Esophagus muscularis mucosa (tissue), 4 donors: Measurements from ENCODE around the gene HNRNPA3. TPM values are rescaled to one million over a fixed set of nuclear protein-coding genes. Genes with fewer than 3 reads are reported as not detected.
A peak's percentile ranks its signal among the peaks of the same experiment; 100 is the strongest.

Experiments
- DNase-seq: peaks from one replicate; pipeline ENCODE4 v3.0.0-alpha.2; 2017; ENCODE audit errors: extremely low spot score
- H3K27ac ChIP-seq, 4 donors: fragments of 200-600 bp; sonication (generic); replicated peaks in 1 of 4; 1 replicate in 3 of 4; 2 replicates in 1 of 4; pipeline ENCODE4 v1.5.1; 2016 to 2019; ENCODE audit warnings: mild to moderate bottlenecking in 1 of 4
- H3K27me3 ChIP-seq, 4 donors: fragments of 200-600 bp; sonication (generic); one replicate each; pipeline versions ENCODE4 v1.5.1 to v1.6.0; 2016 to 2019
- H3K36me3 ChIP-seq, 4 donors: fragments of 200-600 bp; sonication (generic); one replicate each; pipeline ENCODE4 v1.5.1; 2016 to 2019
- H3K4me1 ChIP-seq, 4 donors: fragments of 200-600 bp; sonication (generic); one replicate each; pipeline ENCODE4 v1.5.1; 2016 to 2019
- H3K4me3 ChIP-seq, 4 donors: fragments of 200-600 bp; sonication (generic); 1 replicate in 2 of 4; 2 replicates in 2 of 4; pipeline ENCODE4 v1.5.1; 2016 to 2019; ENCODE audit warnings: mild to moderate bottlenecking in 4 of 4, moderate library complexity in 1 of 4
- H3K9me3 ChIP-seq, 4 donors: fragments of 200-600 bp; sonication (generic); 1 replicate in 3 of 4; 2 replicates in 1 of 4; pipeline ENCODE4 v1.5.1; 2016 to 2019
- CTCF ChIP-seq, 3 experiments: fragments of 200-600 bp in 2 of 3; fragments of 450-650 bp in 1 of 3; sonication (generic) in 2 of 3; IDR thresholded peaks; one replicate each; pipeline ENCODE4 v1.5.1; 2017 to 2019; ENCODE audit warnings: antibody characterized with exemption in 3 of 3, mild to moderate bottlenecking in 2 of 3, moderate library complexity in 1 of 3
- EP300 ChIP-seq: sonication (generic); formaldehyde crosslinking; IDR thresholded peaks from one replicate; pipeline ENCODE4 v1.6.1; 2017; ENCODE audit warnings: antibody characterized with exemption
- POLR2A ChIP-seq: fragments of 450-650 bp; IDR thresholded peaks from one replicate; pipeline ENCODE4 v1.6.1; 2017; ENCODE audit warnings: antibody characterized with exemption, moderate library complexity, mild to moderate bottlenecking, low read depth
- POLR2AphosphoS5 ChIP-seq, 2 donors: sonication (generic); formaldehyde crosslinking; IDR thresholded peaks; one replicate each; pipeline ENCODE4 v1.6.1; 2017; ENCODE audit warnings: antibody characterized with exemption in 2 of 2
- WGBS: methylation state at CpG from one replicate; pipeline ENCODE4 v1.1.5; 2018; 5-methylcytosine and 5-hydroxymethylcytosine counted together
- intact Hi-C: fragments of 100-400 bp; cut with DNase I; formaldehyde crosslinking; loops from one replicate; pipeline ENCODE4 v1.15.1; 2023
- total RNA-seq, 4 donors: library from RNA; depleted of rRNA; stranded (reverse); fragments of >200 nt; gene quantifications; one replicate each; pipeline versions ENCODE4 v1.1.0 to v1.2.1, GENCODE V29; 2016

Gene HNRNPA3
- total RNA-seq, 4 donors from 2014 or later = 59.2 to 72.3 (median 64.3) TPM

DNA sequence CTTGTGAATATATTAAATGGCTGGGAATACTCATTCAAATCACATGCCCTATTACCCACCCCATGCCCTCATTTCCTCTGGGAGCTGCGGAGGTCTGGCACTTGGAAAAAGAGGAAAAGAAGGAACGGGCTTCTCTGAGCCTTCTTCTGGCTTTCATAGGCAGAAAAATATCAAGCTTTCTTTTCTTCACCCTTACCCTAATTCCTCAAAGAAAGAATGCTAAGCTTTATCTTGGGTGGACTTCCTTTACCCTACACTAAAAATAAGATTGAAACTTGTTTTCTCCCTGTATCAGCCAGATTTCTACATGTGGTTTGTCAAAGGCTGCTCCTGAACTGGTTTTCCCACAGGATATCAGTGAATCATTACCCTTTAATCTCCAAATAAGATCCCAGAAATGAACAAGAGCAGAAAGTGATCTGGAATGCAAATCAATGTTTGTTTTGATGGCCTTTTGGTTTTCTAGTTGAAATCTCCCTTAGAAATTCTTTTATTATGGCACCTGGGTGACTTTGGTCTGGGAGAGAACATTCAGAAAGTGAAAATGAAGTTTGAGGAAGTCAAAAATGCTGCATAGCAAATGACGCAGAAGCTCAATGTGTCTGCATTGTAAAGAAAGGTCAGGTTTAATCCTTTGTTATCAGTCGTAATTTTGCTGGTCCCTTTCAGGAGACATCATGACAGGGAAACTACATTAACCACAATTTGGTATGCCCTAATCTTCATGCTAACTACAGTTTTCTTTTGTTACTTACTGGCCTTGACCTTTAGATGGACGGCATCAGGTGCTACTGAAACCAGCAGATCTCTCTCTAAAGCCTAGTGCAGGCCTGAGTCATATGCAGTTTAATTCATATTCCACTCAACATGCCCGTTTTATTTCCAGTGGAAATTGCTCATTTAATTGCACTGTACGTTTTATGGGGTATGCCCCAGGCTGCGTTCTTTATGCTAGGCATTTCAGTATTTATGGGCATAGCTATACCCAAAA is 46.6 kb upstream of the HNRNPA3 start:
- intact Hi-C loops = loop anchor here (2.0 to 10.0 kb wide), 5 partner anchors 46 to 556 kb away; partner anchors contain the start of genes HNRNPA3 and NFE2L2
- 59% methylated on average over 8 of the region's 8 CpGs for WGBS

GRCh38 chr2:177169810-177170514 is 42.6 kb upstream of the HNRNPA3 start:
- TF ChIP-seq POLR2AphosphoS5 (IDR thresholded peaks at IDR 0.05) (no peak), CTCF (IDR thresholded peaks at IDR 0.05) (no peak), EP300 (no peak), POLR2A (no peak)
- Histone ChIP-seq H3K27me3 (no peaks in the 10 kb centered on the region), H3K27ac (no peak overlapping the region), H3K36me3 (no peaks in the 10 kb centered on the region), H3K4me1 (peaks cover 10 to 19% (median 11%) of the 10 kb centered on the region in 4 donors), H3K9me3 (no peaks in the 10 kb centered on the region), H3K4me3 (no peak overlapping the region)
- DNase-seq = no peak
- WGBS = 84% methylated on average over 7 of the region's 7 CpGs
- intact Hi-C loops = loop anchor here (5.0 to 10.0 kb wide), 4 partner anchors 42 to 552 kb away; partner anchors contain the start of gene HNRNPA3

More for the DNA sequence above, 46.6 kb upstream of the HNRNPA3 start:
- no peaks in the 10 kb centered on the region for H3K27me3 ChIP-seq
- H3K27ac ChIP-seq = peak overlapping the region; percentile 73 to 84 (median 81)
- no peak for TF ChIP-seq EP300
- TF ChIP-seq POLR2AphosphoS5 (IDR thresholded peaks at IDR 0.05) = no peak
- TF ChIP-seq POLR2A = no peak
- TF ChIP-seq CTCF (IDR thresholded peaks at IDR 0.05) = no peak
- H3K4me1 ChIP-seq = peaks cover 7 to 24% (median 22%) of the 10 kb centered on the region in 4 donors
- H3K9me3 ChIP-seq = no peaks in the 10 kb centered on the region
- H3K4me3 ChIP-seq = peak overlapping the region; percentile 45 to 52 (median 49)
- no peaks in the 10 kb centered on the region for H3K36me3 ChIP-seq
- no peak for DNase-seq

GRCh38 chr2:177171418-177171865 is 41.2 kb upstream of the HNRNPA3 start:
- no peak overlapping the region for H3K27ac ChIP-seq
- H3K4me1 ChIP-seq = peaks cover 0 to 7% (median 4%) of the 10 kb centered on the region in 4 donors
- no peaks in the 10 kb centered on the region for H3K9me3 ChIP-seq
- no peak for TF ChIP-seq CTCF (IDR thresholded peaks at IDR 0.05)
- no peak for TF ChIP-seq POLR2A
- TF ChIP-seq EP300 = no peak
- TF ChIP-seq POLR2AphosphoS5 (IDR thresholded peaks at IDR 0.05) = no peak
- no peak overlapping the region for H3K4me3 ChIP-seq
- intact Hi-C loops = loop anchor here (10.0 kb wide), 1 partner anchor 433 kb away; no protein-coding TSS in a partner anchor
- H3K27me3 ChIP-seq = no peaks in the 10 kb centered on the region
- no peaks in the 10 kb centered on the region for H3K36me3 ChIP-seq
- DNase-seq = no peak
- WGBS = 78% methylated on average over 4 of the region's 4 CpGs

- no peak for TF ChIP-seq POLR2AphosphoS5 (IDR thresholded peaks at IDR 0.05)
- TF ChIP-seq POLR2A = no peak
- no peak for TF ChIP-seq EP300
- no peak for TF ChIP-seq CTCF (IDR thresholded peaks at IDR 0.05)
Observed at GRCh38 chr2:177172034-177172880, 40.3 kb upstream of the HNRNPA3 start.

More at GRCh38 chr2:177172034-177172880, 40.3 kb upstream of the HNRNPA3 start:
- Histone ChIP-seq H3K4me3 (no peak overlapping the region), H3K27ac (no peak overlapping the region), H3K27me3 (no peaks in the 10 kb centered on the region), H3K4me1 (peaks cover 0 to 7% (median 4%) of the 10 kb centered on the region in 4 donors), H3K36me3 (no peaks in the 10 kb centered on the region), H3K9me3 (no peaks in the 10 kb centered on the region)
- intact Hi-C loops = loop anchor here (10.0 kb wide), 1 partner anchor 433 kb away; no protein-coding TSS in a partner anchor
- no peak for DNase-seq
